Kidney (tissue), 14 donors: ENCODE measurements around the gene LRP5. TPM values are rescaled to one million over a fixed set of nuclear protein-coding genes. Genes with fewer than 3 reads are reported as not detected.

ENCODE experiments used
- DNase-seq, 5 donors: peaks; one replicate each; pipeline ENCODE4 v3.0.0-alpha.2; 2013 to 2020
- FAIRE-seq: peaks from 2 replicates; lab custom pipeline; 2012; peaks lifted over from hg19 to GRCh38; lab: Jason Lieb, UNC
- H3K27ac ChIP-seq, 2 donors: one replicate each; pipeline ENCODE4 v1.7.0; 2013; ENCODE audit warnings: low read depth in 2 of 2, low read length in 2 of 2, inconsistent platforms in 1 of 2
- H3K27me3 ChIP-seq: one replicate; pipeline ENCODE4 v1.7.1; 2013; ENCODE audit warnings: low read length, inconsistent platforms; ENCODE audit not compliant: control insufficient read depth, insufficient read depth
- H3K36me3 ChIP-seq, 3 donors: one replicate each; pipeline versions ENCODE4 v1.7.0 to v1.7.1; 2013; ENCODE audit warnings: low read length in 3 of 3, control low read depth in 1 of 3, inconsistent platforms in 1 of 3; ENCODE audit not compliant: insufficient read depth in 3 of 3, control insufficient read depth in 2 of 3
- H3K4me1 ChIP-seq, 3 donors: one replicate each; pipeline versions ENCODE4 v1.7.0 to v1.7.1; 2013; ENCODE audit warnings: low read length in 3 of 3, inconsistent platforms in 1 of 3, low read depth in 1 of 3; ENCODE audit not compliant: control insufficient read depth in 2 of 3, insufficient read depth in 2 of 3
- H3K4me3 ChIP-seq, 3 donors: one replicate each; pipeline versions ENCODE4 v1.7.0 to v1.8.1; 2013; ENCODE audit warnings: low read length in 3 of 3, control low read depth in 1 of 3, inconsistent platforms in 1 of 3
- H3K9ac ChIP-seq, 3 donors: one replicate each; pipeline versions ENCODE4 v1.7.0 to v1.7.1; 2013; ENCODE audit warnings: low read length in 3 of 3, control low read depth in 1 of 3, inconsistent platforms in 1 of 3
- H3K9me3 ChIP-seq, 3 donors: one replicate each; pipeline versions ENCODE4 v1.7.0 to v1.7.1; 2013; ENCODE audit warnings: low read length in 3 of 3, control low read depth in 1 of 3, inconsistent platforms in 1 of 3; ENCODE audit not compliant: control insufficient read depth in 2 of 3, insufficient read depth in 1 of 3
- intact Hi-C: fragments of 100-400 bp; cut with DNase I; formaldehyde crosslinking; loops from one replicate; pipeline ENCODE4 v1.11.1; 2022
- polyA plus RNA-seq: library from polyadenylated mRNA; stranded (reverse); fragments of 350-450 nt; fragmentation: Illumina TruSeq; extraction: RNeasy Lipid Tissue Mini Kit (QIAGEN cat#74804); gene quantifications from one replicate; pipeline ENCODE4 v1.2.3, GENCODE V29; 2014; ENCODE audit warnings: low read depth, low replicate concordance; ENCODE audit not compliant: insufficient read depth
- total RNA-seq: library from RNA; stranded (reverse); fragmentation: NEBNext Ultra II Directional; extraction: Animal tissue kit (Norgen Biotek cat#: 25700); gene quantifications from one replicate; pipeline ENCODE4 v1.2.1, GENCODE V29; 2021
- TF ChIP-seq, protein P1 (sequence below): IDR thresholded peaks from 3 replicates; pipeline ENCODE4 v1.5.1; 2012; ENCODE audit warnings: mild to moderate bottlenecking, moderate library complexity, borderline replicate concordance; ENCODE audit not compliant: insufficient read depth; ENCODE audit errors: extremely low read depth
- donor health status: control.
- donor health status: control.
- donor health status: control.
- donor health status: control.
- donor health status: control.
- donor health status: DM: yes; HTN: yes; CAD: no.
- donor health status: Normal renal cell carcinoma (clear cell type).

The LRP5 gene
- total and polyA plus RNA-seq, 2 donors from 2014 or later: 55.4 to 71.3 TPM

DNA sequence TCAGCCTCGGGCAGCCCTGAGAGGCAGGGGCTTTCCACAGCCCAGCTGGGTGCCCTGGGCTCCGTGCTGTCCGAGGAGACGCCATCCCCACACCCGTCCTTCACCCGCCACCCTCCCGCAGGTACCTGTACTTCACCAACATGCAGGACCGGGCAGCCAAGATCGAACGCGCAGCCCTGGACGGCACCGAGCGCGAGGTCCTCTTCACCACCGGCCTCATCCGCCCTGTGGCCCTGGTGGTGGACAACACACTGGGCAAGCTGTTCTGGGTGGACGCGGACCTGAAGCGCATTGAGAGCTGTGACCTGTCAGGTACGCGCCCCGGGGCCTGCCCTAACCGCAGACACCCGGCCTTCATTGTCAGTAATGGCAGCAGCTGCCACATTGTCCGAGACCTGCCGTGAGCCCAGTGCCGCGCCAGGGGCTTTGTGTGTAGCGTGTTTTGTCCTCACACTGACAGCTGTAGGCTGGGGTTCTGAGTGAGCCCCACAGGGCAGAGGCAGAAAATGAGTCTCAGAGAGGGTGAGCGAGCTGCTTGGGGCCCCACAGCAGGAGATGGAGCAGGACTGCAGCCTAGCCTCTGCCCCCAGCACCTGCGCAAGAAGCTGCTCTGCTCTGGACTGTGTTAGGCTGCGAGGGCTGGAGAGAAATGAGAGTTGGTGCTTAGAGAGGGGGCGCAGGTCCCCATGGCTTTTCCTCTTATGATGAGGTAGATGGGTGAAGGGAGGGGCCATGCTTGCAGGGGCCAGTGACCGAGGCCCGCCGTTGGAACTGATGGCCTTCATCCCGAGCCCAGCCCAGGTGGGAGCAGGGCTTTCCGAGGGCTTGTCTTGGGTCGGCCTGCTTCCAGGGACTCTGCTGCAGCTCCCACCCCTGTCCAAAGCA, 112.8 kb downstream of the LRP5 start:
- intact Hi-C loops: no loop called here
- TF ChIP-seq, protein P1, sequence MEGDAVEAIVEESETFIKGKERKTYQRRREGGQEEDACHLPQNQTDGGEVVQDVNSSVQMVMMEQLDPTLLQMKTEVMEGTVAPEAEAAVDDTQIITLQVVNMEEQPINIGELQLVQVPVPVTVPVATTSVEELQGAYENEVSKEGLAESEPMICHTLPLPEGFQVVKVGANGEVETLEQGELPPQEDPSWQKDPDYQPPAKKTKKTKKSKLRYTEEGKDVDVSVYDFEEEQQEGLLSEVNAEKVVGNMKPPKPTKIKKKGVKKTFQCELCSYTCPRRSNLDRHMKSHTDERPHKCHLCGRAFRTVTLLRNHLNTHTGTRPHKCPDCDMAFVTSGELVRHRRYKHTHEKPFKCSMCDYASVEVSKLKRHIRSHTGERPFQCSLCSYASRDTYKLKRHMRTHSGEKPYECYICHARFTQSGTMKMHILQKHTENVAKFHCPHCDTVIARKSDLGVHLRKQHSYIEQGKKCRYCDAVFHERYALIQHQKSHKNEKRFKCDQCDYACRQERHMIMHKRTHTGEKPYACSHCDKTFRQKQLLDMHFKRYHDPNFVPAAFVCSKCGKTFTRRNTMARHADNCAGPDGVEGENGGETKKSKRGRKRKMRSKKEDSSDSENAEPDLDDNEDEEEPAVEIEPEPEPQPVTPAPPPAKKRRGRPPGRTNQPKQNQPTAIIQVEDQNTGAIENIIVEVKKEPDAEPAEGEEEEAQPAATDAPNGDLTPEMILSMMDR: no peak
- no peaks in the 10 kb centered on the region for H3K4me1 ChIP-seq
- H3K4me3 ChIP-seq: no peak overlapping the region
- peaks cover 6 to 33% (median 20%) of the 10 kb centered on the region in 3 donors for H3K36me3 ChIP-seq
- no peak for DNase-seq
- FAIRE-seq: no peak
- peaks cover 0 to 8% (median 2%) of the 10 kb centered on the region in 3 donors for H3K9me3 ChIP-seq
- no peak overlapping the region for H3K27ac ChIP-seq
- H3K9ac ChIP-seq: no peak overlapping the region
- H3K27me3 ChIP-seq: no peaks in the 10 kb centered on the region

DNA sequence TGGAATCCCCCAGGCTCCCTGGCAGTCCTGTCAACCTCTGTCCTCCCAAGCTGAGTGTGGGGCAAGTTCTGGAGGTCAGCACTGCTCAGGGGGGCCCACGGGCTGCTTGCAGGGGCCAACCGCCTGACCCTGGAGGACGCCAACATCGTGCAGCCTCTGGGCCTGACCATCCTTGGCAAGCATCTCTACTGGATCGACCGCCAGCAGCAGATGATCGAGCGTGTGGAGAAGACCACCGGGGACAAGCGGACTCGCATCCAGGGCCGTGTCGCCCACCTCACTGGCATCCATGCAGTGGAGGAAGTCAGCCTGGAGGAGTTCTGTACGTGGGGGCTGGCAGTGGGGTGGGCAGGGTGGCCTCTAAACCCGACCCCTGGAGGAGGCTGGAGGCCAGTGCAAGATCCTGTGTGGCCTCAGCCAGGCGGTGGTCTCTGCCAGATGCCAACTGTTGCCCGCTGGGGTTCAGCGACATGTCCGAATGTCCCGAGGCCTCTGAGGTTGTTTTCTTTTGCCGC, 113.5 kb downstream of the LRP5 start:
- H3K9ac ChIP-seq: no peak overlapping the region
- H3K36me3 ChIP-seq: peaks cover 8 to 35% (median 19%) of the 10 kb centered on the region in 3 donors
- peaks cover 0 to 8% (median 2%) of the 10 kb centered on the region in 3 donors for H3K9me3 ChIP-seq
- no peak overlapping the region for H3K27ac ChIP-seq
- no peaks in the 10 kb centered on the region for H3K27me3 ChIP-seq
- intact Hi-C loops: no loop called here
- TF ChIP-seq, protein P1: no peak
- no peak for FAIRE-seq
- H3K4me3 ChIP-seq: no peak overlapping the region
- no peak for DNase-seq
- H3K4me1 ChIP-seq: no peaks in the 10 kb centered on the region

DNA sequence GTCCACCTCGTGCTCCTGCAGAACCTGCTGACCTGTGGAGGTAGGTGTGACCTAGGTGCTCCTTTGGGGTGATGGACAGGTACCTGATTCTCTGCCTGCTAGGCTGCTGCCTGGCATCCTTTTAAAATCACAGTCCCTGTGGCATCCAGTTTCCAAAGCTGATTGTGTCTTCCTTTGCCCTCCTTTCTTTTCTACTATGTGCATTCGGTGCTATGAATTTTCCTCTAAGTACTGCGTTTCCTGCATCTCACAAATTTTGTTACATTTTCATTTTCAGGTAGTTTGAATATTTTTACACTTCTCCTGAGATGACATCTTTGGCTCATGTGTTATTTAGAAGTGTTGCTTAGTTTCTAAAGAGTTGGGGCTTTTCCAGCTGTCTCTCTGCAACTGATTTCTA, 117.3 kb downstream of the LRP5 start:
- Histone ChIP-seq H3K27ac (no peak overlapping the region), H3K27me3 (no peaks in the 10 kb centered on the region), H3K36me3 (peaks cover 8 to 30% (median 21%) of the 10 kb centered on the region in 3 donors), H3K9me3 (peaks cover 0 to 8% (median 2%) of the 10 kb centered on the region in 3 donors), H3K4me3 (no peak overlapping the region), H3K9ac (no peak overlapping the region), H3K4me1 (no peaks in the 10 kb centered on the region)
- intact Hi-C loops: no loop called here
- TF ChIP-seq, protein P1: no peak
- DNase-seq: no peak
- FAIRE-seq: no peak
